Endothelial cell of umbilical vein (primary cell): ENCODE measurements around the gene GALNT14.

Experiments used
- CTCF ChIP-seq, 2 donors: IDR thresholded peaks; 1 replicate in 1 of 2; 2 replicates in 1 of 2; pipeline ENCODE4 v1.5.1; 2011; ENCODE audit warnings: low read length in 2 of 2, mild to moderate bottlenecking in 2 of 2, moderate library complexity in 2 of 2, control low read depth in 1 of 2, inconsistent platforms in 1 of 2, low read depth in 1 of 2; ENCODE audit not compliant: insufficient read depth in 1 of 2; ENCODE audit errors: extremely low read depth in 1 of 2
- EZH2 ChIP-seq: IDR thresholded peaks from 2 replicates; pipeline ENCODE4 v1.6.1; 2012; ENCODE audit warnings: borderline replicate concordance, low read depth, mild to moderate bottlenecking, moderate library complexity, low read length, inconsistent platforms; ENCODE audit not compliant: severe bottlenecking
- FOS ChIP-seq: IDR thresholded peaks from 2 replicates; pipeline ENCODE4 v1.6.1; 2011; ENCODE audit warnings: mild to moderate bottlenecking, low read length, moderate library complexity, borderline replicate concordance; ENCODE audit not compliant: insufficient read depth
- JUN ChIP-seq: IDR thresholded peaks from 2 replicates; pipeline ENCODE4 v1.6.1; 2011; ENCODE audit warnings: borderline replicate concordance, low read depth; ENCODE audit not compliant: insufficient read length, insufficient read depth
- MAX ChIP-seq: IDR thresholded peaks from 2 replicates; pipeline ENCODE4 v1.6.1; 2011; ENCODE audit not compliant: insufficient read depth, insufficient read length
- POLR2A ChIP-seq: IDR thresholded peaks from 2 replicates; pipeline ENCODE4 v1.6.1; 2012; ENCODE audit warnings: low read depth, mild to moderate bottlenecking, control low read depth, low read length
- POLR2AphosphoS5 ChIP-seq: IDR thresholded peaks from 2 replicates; pipeline ENCODE4 v1.6.1; 2012; ENCODE audit warnings: low read depth, mild to moderate bottlenecking, control low read depth, low read length, moderate library complexity; ENCODE audit not compliant: insufficient read depth

DNA sequence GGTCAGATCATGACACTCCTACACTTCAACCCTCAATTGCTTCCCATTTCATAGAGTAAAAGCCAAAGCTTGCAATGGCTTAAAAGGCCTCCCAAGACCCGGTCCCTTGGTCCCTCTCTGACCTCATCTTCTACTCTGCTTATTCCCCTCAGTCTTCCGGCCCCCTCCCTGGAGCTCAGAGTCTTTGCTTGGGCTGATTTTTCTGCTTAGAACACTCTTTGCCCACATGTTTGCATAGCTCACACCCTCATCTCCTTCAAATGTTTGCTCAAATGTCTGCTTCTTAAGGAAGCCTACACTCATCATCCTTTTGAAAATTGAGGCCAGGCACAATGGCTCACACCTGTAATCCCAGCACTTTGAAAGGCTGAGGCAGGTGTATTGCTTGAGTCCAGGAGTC, 265.4 kb downstream of the GALNT14 start:
- TF ChIP-seq CTCF (IDR thresholded peaks at IDR 0.05; ENCODE audit: extremely low read depth in 1 of 2, insufficient read depth in 1 of 2, low read depth in 1 of 2, low read length in 2 of 2), result no peak
- TF ChIP-seq POLR2A, result no peak
- TF ChIP-seq FOS, result no peak
- no peak for TF ChIP-seq POLR2AphosphoS5
- TF ChIP-seq JUN, result no peak
- TF ChIP-seq MAX, result no peak
- TF ChIP-seq EZH2, result no peak
